GM12865 (cell line): ENCODE measurements around the gene LTBP1.

Experiments used
- DNase-seq: peaks from one replicate; pipeline ENCODE4 v3.0.0; 2010; ENCODE audit warnings: low read depth
- H3K4me3 ChIP-seq: 2 replicates; pipeline ENCODE4 v1.5.1; 2011; ENCODE audit warnings: mild to moderate bottlenecking, low read depth, low read length, control low read depth
- CTCF ChIP-seq: IDR thresholded peaks from 2 replicates; pipeline ENCODE4 v1.5.1; 2011; ENCODE audit warnings: low read length, control low read depth, low read depth, inconsistent platforms; ENCODE audit not compliant: insufficient read depth; ENCODE audit errors: missing control alignments

Gene LTBP1

DNA sequence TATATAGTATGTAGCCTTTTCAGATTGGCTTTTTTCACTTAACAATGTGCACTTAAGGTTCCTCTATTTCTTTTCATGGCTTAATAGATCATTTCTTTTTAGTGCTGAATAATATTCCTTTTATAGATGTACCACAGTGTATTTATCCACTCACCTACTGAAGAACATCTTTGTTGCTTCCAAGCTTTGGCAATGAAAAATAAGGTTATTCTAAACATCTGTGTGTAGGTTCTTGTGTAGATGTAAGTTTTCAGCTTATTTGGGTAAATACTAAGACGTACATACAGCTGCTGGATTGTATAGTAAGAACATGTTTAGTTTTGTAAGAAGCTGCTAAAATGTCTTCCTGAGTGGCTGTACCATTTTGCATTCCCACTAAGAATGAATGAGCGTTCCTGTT, 461.4 kb downstream of the LTBP1 start:
- TF ChIP-seq CTCF, result no peak
- no peak overlapping the region for H3K4me3 ChIP-seq
- DNase-seq, result no peak

GRCh38 chr2:33409417-33409955, 462.7 kb downstream of the LTBP1 start:
- no peak for TF ChIP-seq CTCF
- DNase-seq, result no peak
- no peak overlapping the region for H3K4me3 ChIP-seq

DNA sequence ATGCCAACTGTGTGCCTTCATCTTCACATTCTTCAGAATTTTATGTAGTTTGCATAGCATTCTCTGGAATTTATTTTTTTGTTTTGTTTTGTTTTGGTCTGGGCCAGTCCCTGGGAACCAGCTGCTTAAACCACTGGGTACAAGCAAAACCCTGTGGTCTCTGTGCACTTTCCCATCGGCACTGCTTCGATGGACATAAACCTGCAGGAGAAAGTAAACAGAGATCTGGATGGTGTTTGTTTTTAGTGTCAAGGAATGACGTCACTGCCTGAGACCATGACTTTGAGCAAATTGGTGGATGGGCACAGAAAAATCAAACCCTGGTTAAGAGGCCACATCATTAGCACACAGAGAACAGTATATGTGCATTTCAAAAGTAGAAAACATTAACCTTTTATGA, 465.0 kb downstream of the LTBP1 start:
- TF ChIP-seq CTCF, result no peak
- no peak overlapping the region for H3K4me3 ChIP-seq
- DNase-seq, result no peak

DNA sequence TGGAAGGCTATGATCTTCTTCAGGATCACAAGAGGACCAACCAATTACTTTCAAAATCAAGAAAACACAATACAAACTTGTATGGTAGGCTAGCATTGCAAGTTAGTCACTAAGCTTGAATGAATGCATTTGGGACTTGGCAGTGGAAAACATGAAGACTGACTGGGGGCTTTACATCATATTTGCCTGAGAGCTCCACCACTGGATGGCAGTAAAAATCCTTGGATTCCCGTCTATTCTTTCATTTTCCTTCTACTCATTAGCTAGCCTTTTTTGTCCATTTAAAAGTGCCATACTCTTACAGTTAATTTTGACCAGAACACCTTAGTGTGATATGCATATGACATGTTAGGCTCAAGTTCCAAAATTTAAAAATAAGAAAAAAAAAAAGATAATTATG, 466.2 kb downstream of the LTBP1 start:
- peak; percentile 22 for TF ChIP-seq CTCF
- no peak overlapping the region for H3K4me3 ChIP-seq
- DNase-seq, result peak; percentile 28

GRCh38 chr2:33419581-33420200, 472.9 kb downstream of the LTBP1 start:
- H3K4me3 ChIP-seq, result no peak overlapping the region
- TF ChIP-seq CTCF, result no peak
- no peak for DNase-seq

- no peak for DNase-seq
- no peak overlapping the region for H3K4me3 ChIP-seq
- TF ChIP-seq CTCF, result no peak
These were observed 474.0 kb downstream of the LTBP1 start for GRCh38 chr2:33420726-33421125.

DNA sequence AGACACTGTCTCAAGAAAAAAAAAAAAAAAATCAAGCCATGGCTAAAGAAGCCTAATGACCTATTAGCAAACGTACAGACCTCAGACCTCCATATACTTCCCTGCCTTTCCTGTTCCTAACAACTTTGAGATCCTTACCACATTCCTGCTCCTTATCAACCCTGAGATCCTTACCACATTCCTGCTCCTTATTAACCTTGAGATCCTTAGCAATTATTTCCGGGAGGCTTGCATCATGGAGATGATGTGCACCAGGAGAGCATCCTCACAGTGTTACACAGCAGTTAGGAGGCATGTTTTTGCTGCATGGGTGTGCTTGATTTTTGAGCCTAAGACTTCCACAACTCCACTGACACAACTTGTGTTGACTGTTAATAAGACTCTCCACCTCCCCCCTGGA, 475.1 kb downstream of the LTBP1 start:
- TF ChIP-seq CTCF, result no peak
- H3K4me3 ChIP-seq, result no peak overlapping the region
- no peak for DNase-seq
